ENCODE data around the gene JAKMIP1.

The JAKMIP1 gene

DNA sequence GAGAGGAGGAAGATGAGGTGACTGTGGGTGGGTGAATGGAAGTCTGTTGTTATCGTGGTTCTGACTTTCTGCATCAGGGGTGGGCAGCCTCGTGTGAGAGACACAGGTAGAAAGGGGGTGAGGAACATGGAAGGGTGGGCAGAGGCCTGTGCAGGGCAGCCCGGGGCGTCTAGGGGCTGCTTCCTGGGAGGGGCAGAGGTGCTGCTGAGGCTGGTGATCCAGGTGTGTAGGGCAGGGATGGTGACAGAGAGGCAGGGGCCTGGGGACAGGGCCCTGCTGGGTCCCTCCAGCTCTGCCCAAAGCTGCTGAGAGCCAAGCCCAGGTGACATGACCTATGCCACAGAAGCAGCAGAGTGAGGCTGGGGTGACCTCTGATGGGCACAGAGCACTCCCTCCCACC is 92.5 kb downstream of the JAKMIP1 start:
- no peaks in the 10 kb centered on the region for H3K36me3 ChIP-seq (ENCODE audit: low read depth)
- ATAC-seq (ENCODE audit: low read depth) (no peak), DNase-seq (ENCODE audit: low spot score) (no peak)
- H3K4me1 ChIP-seq (ENCODE audit: insufficient read depth, poor library complexity, severe bottlenecking), result no peaks in the 10 kb centered on the region
- H3K27ac ChIP-seq (ENCODE audit: poor library complexity, severe bottlenecking), result no peak overlapping the region
- H3K4me3 ChIP-seq (ENCODE audit: severe bottlenecking), result no peak overlapping the region
- no peaks in the 10 kb centered on the region for H3K9me3 ChIP-seq (ENCODE audit: severe bottlenecking)
- TF ChIP-seq, protein P1, sequence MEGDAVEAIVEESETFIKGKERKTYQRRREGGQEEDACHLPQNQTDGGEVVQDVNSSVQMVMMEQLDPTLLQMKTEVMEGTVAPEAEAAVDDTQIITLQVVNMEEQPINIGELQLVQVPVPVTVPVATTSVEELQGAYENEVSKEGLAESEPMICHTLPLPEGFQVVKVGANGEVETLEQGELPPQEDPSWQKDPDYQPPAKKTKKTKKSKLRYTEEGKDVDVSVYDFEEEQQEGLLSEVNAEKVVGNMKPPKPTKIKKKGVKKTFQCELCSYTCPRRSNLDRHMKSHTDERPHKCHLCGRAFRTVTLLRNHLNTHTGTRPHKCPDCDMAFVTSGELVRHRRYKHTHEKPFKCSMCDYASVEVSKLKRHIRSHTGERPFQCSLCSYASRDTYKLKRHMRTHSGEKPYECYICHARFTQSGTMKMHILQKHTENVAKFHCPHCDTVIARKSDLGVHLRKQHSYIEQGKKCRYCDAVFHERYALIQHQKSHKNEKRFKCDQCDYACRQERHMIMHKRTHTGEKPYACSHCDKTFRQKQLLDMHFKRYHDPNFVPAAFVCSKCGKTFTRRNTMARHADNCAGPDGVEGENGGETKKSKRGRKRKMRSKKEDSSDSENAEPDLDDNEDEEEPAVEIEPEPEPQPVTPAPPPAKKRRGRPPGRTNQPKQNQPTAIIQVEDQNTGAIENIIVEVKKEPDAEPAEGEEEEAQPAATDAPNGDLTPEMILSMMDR (IDR thresholded peaks at IDR 0.05; ENCODE audit: poor library complexity, severe bottlenecking), result no peak
- peaks cover 29% of the 10 kb centered on the region for H3K27me3 ChIP-seq (ENCODE audit: insufficient read depth, poor library complexity, severe bottlenecking)

DNA sequence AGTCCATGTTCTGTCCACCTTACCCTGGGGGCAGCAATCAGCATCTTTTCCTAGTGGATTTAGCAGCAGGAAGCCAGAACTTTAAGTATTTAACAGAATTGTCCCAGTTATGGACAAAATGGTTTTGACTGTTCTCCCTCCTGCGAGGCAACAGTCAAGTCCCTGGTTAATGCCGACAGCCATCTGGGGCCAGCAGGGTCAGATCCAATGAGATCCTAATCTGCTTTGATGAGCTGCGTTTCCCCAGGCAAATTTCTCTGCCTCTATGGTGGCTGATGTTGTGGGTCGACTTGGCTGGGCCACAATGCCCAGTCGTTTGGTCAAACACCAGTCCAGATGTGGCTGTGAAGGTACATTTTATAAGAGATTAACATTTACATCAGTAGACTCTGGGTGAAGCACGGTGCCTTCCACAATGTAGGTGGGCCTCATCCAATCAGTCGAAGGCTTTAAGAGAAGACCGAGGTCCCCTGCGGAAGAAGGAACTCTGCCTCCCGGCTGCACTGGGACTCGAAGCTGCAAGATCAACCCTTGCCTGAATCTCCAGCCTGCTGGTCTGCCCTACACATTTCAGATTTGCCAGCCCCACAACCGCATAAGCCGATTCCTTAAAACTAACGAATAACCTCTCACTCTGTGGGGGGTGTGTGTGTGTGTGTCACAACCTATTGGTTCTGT is 93.1 kb downstream of the JAKMIP1 start:
- TF ChIP-seq, protein P1 (IDR thresholded peaks at IDR 0.05; ENCODE audit: poor library complexity, severe bottlenecking), result no peak
- ATAC-seq (ENCODE audit: low read depth), result no peak
- H3K27ac ChIP-seq (ENCODE audit: poor library complexity, severe bottlenecking), result no peak overlapping the region

DNA sequence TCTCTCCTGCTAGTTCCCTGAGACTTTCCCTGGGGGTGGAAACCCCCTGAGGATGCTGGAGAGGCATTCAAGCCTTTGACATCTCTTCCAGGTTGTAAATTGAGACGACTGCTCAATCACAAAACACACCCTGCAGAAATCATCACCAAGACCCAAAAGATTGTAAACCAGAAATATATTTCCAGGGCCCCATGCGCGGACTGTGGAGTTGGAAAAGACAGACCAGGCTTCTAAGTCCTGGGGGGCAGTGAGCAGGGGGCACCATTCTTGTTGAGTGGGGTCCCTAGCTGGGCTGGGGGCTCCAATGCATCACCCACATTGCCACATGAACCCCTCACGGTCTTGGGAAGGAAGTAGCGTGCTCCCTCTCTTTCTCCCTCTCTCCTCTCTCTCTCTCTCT is 94.2 kb downstream of the JAKMIP1 start:
- Histone ChIP-seq H3K27ac (ENCODE audit: poor library complexity, severe bottlenecking) (no peak overlapping the region), H3K4me3 (ENCODE audit: severe bottlenecking) (no peak overlapping the region), H3K27me3 (ENCODE audit: insufficient read depth, poor library complexity, severe bottlenecking) (peaks cover 25% of the 10 kb centered on the region), H3K36me3 (ENCODE audit: low read depth) (no peaks in the 10 kb centered on the region), H3K4me1 (ENCODE audit: insufficient read depth, poor library complexity, severe bottlenecking) (no peaks in the 10 kb centered on the region), H3K9me3 (ENCODE audit: severe bottlenecking) (no peaks in the 10 kb centered on the region)
- no peak for DNase-seq (ENCODE audit: low spot score)
- TF ChIP-seq, protein P1 (IDR thresholded peaks at IDR 0.05; ENCODE audit: poor library complexity, severe bottlenecking), result no peak
- no peak for ATAC-seq (ENCODE audit: low read depth)

More for the DNA sequence above, 93.1 kb downstream of the JAKMIP1 start:
- Histone ChIP-seq H3K4me1 (ENCODE audit: insufficient read depth, poor library complexity, severe bottlenecking) (no peaks in the 10 kb centered on the region), H3K27me3 (ENCODE audit: insufficient read depth, poor library complexity, severe bottlenecking) (peaks cover 30% of the 10 kb centered on the region), H3K36me3 (ENCODE audit: low read depth) (no peaks in the 10 kb centered on the region), H3K4me3 (ENCODE audit: severe bottlenecking) (no peak overlapping the region), H3K9me3 (ENCODE audit: severe bottlenecking) (no peaks in the 10 kb centered on the region)
- DNase-seq (ENCODE audit: low spot score), result no peak

DNA sequence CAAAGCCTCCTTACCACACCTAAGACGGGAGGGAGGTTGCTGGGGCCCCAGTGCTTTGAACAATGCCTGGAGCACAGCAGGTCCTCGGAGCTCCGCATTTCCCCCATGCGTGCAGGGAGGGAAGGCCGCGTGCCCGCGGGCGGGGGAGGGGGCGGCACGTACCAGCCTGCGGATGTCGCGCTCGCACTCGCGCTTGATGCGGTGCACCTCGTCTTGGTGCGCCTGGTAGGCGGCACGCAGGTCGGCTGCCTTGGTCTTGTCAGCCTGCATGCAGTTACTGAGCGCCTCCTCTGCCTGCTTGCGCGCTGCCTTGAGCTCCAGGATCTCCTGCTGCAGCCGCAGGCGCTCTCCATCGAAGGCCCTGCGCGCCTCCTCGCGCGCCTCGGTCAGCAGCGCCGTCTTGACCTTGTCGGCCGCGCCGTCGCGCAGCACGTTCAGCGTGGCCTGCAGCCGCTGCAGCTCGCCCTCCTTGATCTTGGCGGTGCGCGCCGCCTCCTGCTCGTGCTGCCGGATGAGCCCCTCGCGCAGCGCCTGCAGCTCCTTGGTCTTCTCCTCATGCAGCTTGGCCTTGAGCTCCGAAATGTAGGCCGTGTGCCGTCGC is 94.9 kb downstream of the JAKMIP1 start:
- Histone ChIP-seq H3K4me1 (ENCODE audit: insufficient read depth, poor library complexity, severe bottlenecking) (no peaks in the 10 kb centered on the region), H3K27me3 (ENCODE audit: insufficient read depth, poor library complexity, severe bottlenecking) (peaks cover 25% of the 10 kb centered on the region), H3K4me3 (ENCODE audit: severe bottlenecking) (no peak overlapping the region), H3K27ac (ENCODE audit: poor library complexity, severe bottlenecking) (no peak overlapping the region), H3K9me3 (ENCODE audit: severe bottlenecking) (no peaks in the 10 kb centered on the region), H3K36me3 (ENCODE audit: low read depth) (no peaks in the 10 kb centered on the region)
- TF ChIP-seq, protein P1 (IDR thresholded peaks at IDR 0.05; ENCODE audit: poor library complexity, severe bottlenecking), result no peak
- DNase-seq (ENCODE audit: low spot score), result no peak
- no peak for ATAC-seq (ENCODE audit: low read depth)

DNA sequence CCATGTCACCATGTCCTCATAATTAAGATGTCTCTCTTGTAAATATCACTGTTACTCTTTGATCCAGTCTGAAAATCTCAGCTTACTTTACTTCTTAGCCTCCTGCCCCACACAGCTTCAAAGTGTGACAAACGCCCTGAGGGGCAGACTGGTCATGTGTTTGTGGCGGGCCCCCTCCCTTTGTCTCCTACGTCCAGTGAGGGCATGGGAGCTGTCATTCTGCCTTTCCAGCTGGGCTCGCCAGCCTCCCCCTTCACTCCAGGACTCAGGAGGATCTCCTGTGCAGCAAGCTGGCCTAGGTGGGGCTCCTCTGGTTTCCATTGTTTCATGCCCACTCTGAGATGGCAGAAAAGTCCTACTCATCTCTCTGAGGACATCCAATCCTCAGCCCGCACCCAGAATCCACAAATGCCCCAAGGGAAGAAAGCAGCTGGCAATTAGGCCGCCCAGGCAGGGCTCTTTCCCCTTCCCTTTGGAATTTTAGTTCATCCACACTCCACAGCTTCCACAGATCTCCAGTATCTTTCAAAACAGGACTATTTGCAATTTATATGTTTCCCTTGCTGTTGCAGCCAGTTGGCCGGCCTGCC is 95.7 kb downstream of the JAKMIP1 start:
- H3K4me3 ChIP-seq (ENCODE audit: severe bottlenecking), result no peak overlapping the region
- H3K36me3 ChIP-seq (ENCODE audit: low read depth), result no peaks in the 10 kb centered on the region
- peaks cover 25% of the 10 kb centered on the region for H3K27me3 ChIP-seq (ENCODE audit: insufficient read depth, poor library complexity, severe bottlenecking)
- H3K27ac ChIP-seq (ENCODE audit: poor library complexity, severe bottlenecking), result no peak overlapping the region
- ATAC-seq (ENCODE audit: low read depth), result no peak
- no peaks in the 10 kb centered on the region for H3K9me3 ChIP-seq (ENCODE audit: severe bottlenecking)
- H3K4me1 ChIP-seq (ENCODE audit: insufficient read depth, poor library complexity, severe bottlenecking), result no peaks in the 10 kb centered on the region
- DNase-seq (ENCODE audit: low spot score), result no peak
- TF ChIP-seq, protein P1 (IDR thresholded peaks at IDR 0.05; ENCODE audit: poor library complexity, severe bottlenecking), result no peak
